ENCODE measurements around the gene SYCP3. TPM values are rescaled to one million over a fixed set of nuclear protein-coding genes. Genes with fewer than 3 reads are reported as not detected.
A peak's percentile ranks its signal among the peaks of the same experiment; 100 is the strongest.

SYCP3 gene
- total and polyA plus RNA-seq, 2 of the 13 experiments (the other 11 are each of a cell fraction or from before 2014, with no cell fraction given) = not detected

DNA sequence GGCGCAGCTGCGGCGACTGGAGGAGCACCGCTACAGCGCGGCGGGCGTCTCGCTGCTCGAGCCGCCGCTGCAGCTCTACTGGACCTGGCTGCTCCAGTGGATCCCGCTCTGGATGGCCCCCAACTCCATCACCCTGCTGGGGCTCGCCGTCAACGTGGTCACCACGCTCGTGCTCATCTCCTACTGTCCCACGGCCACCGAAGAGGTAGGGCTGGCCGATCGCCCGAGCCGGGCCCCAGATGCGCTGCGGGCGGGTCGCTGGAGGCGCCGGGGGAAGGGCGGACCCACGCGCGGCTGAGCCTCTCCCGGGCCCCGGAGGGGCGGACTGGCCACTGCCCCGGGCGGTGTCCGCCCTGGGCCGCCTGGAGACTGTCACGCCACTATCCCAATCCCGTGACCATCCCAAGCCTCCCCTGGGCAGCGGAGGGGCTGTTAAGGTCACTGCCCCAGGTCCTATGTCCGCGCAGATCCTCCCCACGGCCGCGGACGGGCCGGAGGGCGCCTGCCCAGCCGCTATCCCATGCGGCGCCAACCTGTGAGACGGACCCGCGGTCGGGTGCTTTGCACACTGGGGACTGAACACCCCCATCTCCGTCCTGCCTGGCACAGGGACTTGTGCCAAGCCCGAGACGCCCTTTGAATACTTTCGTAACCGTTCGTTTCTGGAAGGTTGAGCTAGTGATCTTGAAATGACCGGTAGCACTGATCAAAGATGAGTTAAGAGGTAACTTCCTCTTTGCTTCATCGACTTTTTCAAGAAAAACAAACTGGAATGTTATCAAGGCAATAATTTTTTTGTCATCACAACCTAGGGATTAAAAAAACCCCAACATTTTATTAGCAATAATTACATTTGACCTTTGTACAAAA is 41.1 kb downstream of the SYCP3 start (continued):
- TF ChIP-seq REXO4 (CRISPR knock-in tag; IDR thresholded peaks at IDR 0.05; ENCODE audit: borderline replicate concordance) = no peak
- TF ChIP-seq HMGXB4 (CRISPR knock-in tag; IDR thresholded peaks at IDR 0.05; ENCODE audit: borderline replicate concordance in 1 of 2, low read depth in 1 of 2) = peak; percentile 54 to 61; a peak in 3 of 4 replicates
- TF ChIP-seq ZNF260 (CRISPR knock-in tag; IDR thresholded peaks at IDR 0.05; ENCODE audit: borderline replicate concordance, low read depth) = no peak
- TF ChIP-seq HOXA7 (CRISPR knock-in tag; IDR thresholded peaks at IDR 0.05) = no peak
- no peak for TF ChIP-seq ZEB1 (IDR thresholded peaks at IDR 0.05; ENCODE audit: insufficient replicate concordance, low read depth)
- TF ChIP-seq, protein P1, sequence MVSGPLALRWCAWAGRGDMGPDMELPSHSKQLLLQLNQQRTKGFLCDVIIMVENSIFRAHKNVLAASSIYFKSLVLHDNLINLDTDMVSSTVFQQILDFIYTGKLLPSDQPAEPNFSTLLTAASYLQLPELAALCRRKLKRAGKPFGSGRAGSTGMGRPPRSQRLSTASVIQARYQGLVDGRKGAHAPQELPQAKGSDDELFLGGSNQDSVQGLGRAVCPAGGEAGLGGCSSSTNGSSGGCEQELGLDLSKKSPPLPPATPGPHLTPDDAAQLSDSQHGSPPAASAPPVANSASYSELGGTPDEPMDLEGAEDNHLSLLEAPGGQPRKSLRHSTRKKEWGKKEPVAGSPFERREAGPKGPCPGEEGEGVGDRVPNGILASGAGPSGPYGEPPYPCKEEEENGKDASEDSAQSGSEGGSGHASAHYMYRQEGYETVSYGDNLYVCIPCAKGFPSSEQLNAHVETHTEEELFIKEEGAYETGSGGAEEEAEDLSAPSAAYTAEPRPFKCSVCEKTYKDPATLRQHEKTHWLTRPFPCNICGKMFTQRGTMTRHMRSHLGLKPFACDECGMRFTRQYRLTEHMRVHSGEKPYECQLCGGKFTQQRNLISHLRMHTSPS (CRISPR knock-in tag; IDR thresholded peaks at IDR 0.05; ENCODE audit: low read depth) = peak; percentile 48
- no peak for TF ChIP-seq AKAP8 (CRISPR knock-in tag; IDR thresholded peaks at IDR 0.05)
- peak; percentile 61; the same call in 1 of the 2 replicates for TF ChIP-seq ONECUT2 (CRISPR knock-in tag; IDR thresholded peaks at IDR 0.05)
- no peak; the same call in 1 of the 2 replicates for TF ChIP-seq ISL2 (CRISPR knock-in tag; IDR thresholded peaks at IDR 0.05)
- peak; percentile 33; the same call in 1 of the 2 replicates for TF ChIP-seq RXRA (CRISPR knock-in tag; IDR thresholded peaks at IDR 0.05)
- TF ChIP-seq ZMYM3 (CRISPR knock-in tag; IDR thresholded peaks at IDR 0.05) = no peak
- no peak for TF ChIP-seq ZNF296 (CRISPR knock-in tag; conservative IDR thresholded peaks at IDR 0.05)
- no peak for TF ChIP-seq ZSCAN20 (CRISPR knock-in tag; IDR thresholded peaks at IDR 0.05; ENCODE audit: borderline replicate concordance)
- no peak for TF ChIP-seq ZFYVE20 (CRISPR knock-in tag; IDR thresholded peaks at IDR 0.05; ENCODE audit: borderline replicate concordance, low read depth)
- TF ChIP-seq WIZ (CRISPR knock-in tag; IDR thresholded peaks at IDR 0.05) = no peak
- no peak for TF ChIP-seq RAD21 (CRISPR knock-in tag; IDR thresholded peaks at IDR 0.05)
- TF ChIP-seq MED1 (CRISPR knock-in tag; IDR thresholded peaks at IDR 0.05) = no peak
- no peak for TF ChIP-seq MLLT10 (CRISPR knock-in tag; IDR thresholded peaks at IDR 0.05)
- no peak; the same call in 1 of the 2 replicates for TF ChIP-seq NRL (CRISPR knock-in tag; IDR thresholded peaks at IDR 0.05; ENCODE audit: borderline replicate concordance)
- no peak for TF ChIP-seq ZBTB20 (CRISPR knock-in tag; IDR thresholded peaks at IDR 0.05; ENCODE audit: borderline replicate concordance, low read depth)
- TF ChIP-seq GTF3A (CRISPR knock-in tag; conservative IDR thresholded peaks at IDR 0.05) = no peak
- no peak for TF ChIP-seq KLF13 (CRISPR knock-in tag; IDR thresholded peaks at IDR 0.05)
- no peak for TF ChIP-seq GTF2F1 (IDR thresholded peaks at IDR 0.05; ENCODE audit: low read length)
- no peak for TF ChIP-seq SNRNP70 (IDR thresholded peaks at IDR 0.05; ENCODE audit: low read depth, low read length)
